ENCODE measurements around the gene GADD45A.

GADD45A gene

DNA sequence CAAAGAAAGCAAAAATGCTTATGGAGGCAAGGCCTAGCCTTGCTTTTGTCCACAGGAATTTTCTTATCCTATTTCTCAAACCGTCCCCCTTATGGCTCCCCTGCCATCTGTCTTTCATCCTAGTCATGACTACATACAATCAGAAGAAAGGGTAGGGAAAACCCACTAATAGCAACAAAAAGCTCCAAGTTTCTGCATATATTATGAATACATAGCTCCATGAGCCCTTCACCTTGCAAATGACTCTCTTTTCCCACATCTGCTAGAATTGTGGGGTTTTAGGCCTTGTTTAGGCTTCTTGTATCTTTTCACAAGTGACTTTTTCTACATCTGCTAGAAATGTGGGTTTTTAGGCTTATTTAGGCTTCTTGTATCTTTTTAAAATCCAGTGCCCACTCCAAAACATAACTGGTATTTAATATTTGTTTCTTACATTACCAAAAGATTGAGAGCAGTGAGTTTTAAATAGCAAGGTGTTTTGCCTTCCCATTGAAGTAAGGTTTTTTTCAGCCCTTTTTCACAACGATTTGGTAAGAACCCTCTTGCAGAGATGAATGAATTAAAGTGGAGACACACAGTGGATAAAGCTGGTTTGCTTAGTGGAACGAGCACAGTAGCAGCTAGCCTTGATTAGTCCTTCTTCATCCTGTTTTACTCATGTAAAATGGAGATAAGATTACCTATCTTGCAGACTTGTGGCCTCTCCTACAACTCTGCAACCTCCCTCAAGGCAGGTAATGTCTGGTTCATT is 4.4 kb downstream of the GADD45A start:
- no peak for DNase-seq (ENCODE audit: low read depth)

DNA sequence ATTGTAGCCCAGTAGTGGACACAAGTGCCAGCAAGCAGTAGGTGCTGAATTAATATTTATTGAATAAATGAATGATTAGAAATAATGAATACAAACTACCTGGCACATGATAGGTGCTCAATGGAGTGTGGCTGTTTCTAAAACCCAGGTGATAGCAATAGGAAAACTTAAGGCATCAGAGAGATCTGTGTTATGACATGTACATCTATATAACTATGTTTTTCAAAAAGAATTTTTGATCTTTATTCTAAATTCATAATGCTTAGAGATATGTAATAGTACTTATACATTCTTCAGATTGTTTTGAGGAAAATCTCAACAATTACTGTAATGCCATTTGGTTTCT is 5.0 kb downstream of the GADD45A start:
- no peak for DNase-seq (ENCODE audit: low read depth)

DNA sequence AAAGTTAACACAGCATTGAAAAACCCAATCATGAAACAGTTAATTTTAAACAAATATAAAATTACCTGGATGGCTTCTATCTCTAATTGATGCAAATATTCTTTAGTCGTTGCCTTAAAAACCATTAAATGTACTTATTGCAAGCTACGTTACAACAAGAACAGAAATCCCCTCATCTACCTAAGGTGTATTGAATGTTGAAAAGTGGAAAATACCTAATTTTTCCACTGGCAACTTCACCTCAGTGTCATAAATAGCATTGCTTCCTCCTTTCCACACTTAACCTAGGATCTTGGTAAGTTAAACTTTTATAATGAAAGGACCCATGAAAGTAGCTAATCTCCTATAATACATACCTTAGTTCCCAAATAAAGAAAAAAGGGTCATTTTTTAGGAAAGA is 5.4 kb downstream of the GADD45A start:
- DNase-seq (ENCODE audit: low read depth), result no peak

DNA sequence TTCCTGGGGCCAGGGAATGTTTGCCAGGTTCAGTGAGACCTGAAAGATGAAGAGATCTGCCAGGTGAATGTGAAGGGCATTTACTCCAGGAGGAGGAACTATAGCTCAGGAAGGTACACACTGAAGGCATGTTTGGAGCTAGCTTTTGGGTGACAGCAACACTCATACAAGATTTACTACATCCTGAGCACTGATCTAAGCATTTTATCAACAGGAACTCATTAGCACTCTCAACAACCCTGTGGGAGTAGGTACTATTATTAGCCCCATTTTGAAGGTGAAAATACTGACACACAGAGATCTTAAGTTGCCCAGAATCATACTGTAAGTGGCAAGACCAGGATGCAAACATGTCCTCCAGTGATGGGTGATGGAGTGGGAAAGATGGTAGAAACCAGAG is 6.7 kb downstream of the GADD45A start:
- no peak for DNase-seq (ENCODE audit: low read depth)

DNA sequence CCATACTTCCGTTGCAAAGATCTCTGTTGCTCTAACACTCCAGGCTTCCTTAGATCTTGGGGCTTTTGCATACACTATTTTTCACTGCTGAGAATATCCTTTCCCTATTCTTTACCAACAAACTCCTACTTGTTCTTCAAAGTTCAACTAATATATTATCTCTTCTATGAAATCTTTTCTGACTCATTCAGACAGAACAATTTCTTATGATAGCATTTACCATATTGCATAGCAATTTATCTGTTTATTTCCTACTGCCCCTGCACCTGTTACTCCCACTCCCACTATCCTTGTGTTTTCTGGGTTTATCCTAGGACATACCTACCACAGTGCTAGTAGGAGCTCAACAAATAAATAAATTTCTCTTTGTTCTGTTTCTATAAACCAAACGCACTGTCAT is 11.0 kb downstream of the GADD45A start:
- DNase-seq (ENCODE audit: low read depth), result no peak

DNA sequence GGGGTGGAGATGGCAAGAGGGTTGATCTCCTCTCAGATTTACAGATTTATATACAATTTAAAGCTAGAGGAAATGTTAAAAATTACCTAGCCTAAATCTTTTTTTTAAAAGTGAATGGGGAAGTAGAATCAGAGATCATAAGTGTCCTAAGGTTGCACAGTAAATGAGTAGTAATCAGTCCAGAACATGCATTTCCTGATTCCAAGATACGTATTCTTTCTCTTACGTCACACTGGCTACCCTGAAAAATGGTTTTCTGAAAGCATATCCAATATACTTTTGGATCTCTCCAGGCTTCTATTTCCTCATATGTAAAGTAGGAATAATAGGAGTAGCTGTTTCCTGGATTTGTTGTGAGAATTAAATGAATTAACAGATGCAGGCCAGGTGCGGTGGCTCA is 11.7 kb downstream of the GADD45A start:
- no peak for DNase-seq (ENCODE audit: low read depth)

DNA sequence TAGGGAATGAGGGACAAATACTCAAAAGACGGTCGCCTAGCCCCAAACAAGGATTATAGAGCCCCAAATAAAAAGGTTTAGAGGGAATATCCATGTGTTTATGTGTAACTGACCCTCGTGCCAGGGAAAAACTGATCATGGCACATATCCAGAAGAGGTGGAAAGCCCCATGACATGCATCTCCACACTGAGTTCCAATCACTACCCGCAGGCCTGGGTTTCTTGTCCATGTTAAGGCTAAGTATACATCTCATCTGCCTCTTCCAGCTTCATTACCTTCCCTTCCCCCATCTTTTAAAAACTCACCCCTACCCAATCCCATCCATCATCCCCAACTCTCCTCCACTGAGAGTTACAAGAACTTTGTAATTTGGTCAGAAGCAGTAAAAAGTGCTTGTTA is 15.2 kb downstream of the GADD45A start:
- DNase-seq (ENCODE audit: low read depth), result no peak

DNA sequence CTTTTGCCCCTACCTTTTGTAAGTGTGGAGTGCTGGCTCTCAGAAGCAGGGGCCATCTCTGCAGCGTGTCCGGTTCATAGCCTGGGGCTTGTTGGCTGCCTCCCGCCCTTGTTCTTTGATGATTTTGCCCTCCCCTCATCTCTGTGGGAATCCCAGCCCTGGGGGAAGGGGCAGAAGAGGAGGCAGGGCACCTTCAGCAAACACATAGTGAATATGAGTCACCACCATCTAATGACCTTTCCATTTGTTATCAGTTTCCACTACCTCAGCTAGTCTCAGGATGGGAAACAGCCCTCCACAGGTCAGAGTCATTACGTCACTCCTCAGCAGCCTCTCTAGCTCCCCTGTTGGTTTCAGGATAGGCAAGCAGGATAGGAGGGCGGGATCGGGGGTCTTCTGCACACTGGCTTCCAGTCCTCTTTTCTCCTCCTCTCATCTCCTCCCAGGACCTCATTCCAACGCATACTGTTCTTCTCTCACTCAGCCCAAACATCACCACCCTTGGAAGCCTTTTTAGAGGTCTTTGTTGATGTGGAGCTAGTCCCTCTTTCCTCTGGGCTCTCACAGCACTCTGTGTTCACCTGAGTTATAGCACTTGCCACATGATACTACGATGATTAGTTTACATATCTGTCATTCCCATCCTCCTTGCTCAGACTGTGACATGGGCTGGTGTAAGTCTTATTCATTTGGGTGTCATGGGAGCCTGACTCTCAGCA is 15.8 kb downstream of the GADD45A start:
- DNase-seq (ENCODE audit: low read depth), result no peak

DNA sequence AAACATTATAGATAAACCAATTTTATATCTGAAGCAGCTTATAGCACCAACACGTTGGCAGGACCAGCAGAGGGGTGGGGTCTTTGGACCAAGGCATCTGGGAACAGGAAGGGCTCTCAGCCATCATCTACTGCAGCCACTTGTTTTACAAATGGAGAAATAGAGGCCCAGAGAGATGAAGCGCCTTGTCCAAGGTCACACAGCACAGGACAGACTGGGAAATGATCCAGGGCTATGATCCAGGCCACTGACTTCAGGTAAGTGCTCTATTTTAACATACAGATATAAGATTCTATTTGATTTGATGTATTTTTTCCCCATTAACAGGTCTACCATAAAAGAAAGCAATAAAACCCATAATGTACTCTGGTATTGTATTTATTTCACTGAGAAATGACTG is 16.9 kb downstream of the GADD45A start:
- DNase-seq (ENCODE audit: low read depth), result no peak

DNA sequence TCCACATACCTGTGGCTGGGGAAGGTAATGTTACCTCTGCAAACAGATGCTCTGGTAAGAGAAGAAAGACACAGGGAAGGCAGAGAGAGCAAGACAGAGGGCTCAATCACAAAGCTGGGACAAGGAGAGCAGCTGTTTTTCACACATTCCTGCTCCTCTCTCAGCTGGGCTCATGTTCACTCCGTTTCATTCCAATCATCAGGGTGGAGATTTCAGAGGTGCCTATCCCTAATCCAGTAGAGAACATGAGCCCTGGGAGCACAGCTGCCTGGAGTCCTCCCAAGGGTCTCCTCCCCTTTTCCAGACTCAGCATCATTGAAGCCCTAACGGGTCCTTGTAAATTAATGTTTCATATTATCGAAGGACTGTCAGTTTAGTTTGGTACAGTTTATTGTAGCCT is 19.4 kb downstream of the GADD45A start:
- DNase-seq (ENCODE audit: low read depth), result no peak

DNA sequence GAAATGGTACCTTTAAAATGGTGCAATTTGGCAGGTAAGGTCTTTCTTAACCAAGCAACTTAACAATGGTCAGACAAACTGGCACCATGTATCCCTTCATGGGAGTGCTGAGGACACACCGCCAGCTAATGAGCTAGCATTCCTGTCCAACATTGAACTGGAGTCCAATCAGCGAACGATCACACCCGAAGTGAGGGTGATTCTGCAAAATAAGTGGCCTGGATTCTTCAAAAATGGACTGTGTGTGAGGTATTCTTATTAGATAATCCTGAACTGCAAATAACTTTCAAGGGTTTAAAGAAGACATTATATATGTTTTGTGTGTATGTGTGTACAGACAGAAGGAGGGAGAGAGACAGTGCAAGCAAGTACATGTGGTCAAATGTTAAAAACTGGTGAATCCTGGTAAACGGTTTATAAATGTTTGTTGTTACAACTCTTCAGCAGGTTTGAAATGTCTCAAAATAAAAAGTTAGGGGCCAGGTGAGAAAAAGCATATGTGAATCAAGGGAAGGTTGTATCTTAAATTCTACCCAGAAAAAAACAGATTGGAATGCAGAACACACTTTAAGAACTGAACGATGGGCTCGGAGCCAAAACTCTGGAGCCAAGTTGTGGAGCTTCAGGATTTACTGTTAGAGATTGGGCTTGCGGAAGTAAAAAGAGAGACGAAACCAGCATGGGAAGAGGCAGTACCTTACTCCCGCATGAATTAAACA is 20.9 kb downstream of the GADD45A start:
- no peak for DNase-seq (ENCODE audit: low read depth)

DNA sequence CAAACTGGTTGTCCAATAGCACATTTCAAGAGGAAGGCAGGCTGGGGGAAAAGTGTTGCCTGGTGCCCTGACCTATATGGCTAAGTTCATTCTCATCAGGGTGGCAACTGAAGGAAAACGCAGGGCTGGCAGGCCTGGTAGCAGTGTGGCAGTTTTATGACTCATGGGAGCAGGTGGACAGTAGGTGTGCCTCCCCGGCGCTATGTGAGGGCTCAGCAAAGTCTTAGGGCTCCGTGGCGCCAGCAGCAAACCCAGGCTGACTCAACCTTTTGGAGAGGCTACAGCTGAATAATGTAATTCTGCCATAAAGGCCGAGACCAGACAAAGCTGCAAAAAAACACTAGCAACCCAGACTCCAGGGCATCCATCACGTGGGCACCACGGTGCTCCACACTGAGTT is 23.6 kb downstream of the GADD45A start:
- DNase-seq (ENCODE audit: low read depth), result no peak

DNA sequence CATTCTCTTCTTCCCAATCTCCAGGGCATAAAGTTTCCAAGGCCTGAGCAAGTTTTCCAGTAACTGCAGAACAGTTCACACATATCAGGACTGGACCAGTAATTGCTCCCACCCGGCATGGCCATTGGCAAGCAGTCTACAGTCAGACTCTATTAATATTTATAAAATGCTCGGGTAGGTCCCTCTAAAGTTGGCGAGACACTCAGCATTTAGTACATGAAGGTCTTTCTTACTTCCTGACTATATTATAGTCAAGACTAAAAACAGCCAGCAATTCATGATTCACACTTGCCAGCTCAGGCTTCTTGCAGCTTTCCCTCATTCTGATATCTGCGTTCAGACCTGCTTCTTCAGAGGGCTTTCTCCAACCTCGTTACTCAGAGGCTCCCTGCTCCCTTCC is 25.4 kb downstream of the GADD45A start:
- DNase-seq (ENCODE audit: low read depth), result no peak

DNA sequence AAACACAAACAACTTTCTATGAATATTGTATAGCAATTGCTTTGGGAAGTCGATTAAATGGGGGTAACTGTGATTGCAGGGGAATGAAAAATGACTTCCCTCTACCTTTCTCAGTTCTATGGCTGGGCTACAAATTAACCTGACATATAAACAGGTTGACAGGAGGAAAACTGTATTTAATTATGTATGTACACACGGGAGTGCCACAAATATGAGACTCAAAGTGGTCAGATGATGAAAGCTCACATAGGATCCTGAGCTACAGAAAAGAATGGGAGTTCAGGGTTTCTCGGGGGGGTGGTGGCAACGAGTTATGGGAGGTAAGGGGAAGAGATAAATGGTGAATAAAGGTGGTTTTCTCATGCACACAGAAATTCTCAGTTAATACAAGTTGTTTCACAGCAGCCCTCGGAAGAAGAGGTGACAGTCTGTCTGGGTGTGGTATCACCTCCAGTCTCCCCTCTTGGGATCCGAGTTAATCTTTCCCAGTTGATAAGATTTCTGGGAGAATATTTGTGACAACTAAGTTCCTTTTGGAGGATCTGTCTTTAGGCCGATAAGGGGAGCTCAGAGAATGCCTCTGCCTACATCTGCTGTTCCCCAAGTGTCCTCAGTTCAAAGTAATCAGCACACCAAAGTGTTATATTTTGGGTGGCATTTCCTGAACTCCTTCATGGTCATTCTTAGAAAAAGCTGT is 26.3 kb downstream of the GADD45A start:
- no peak for DNase-seq (ENCODE audit: low read depth)

DNA sequence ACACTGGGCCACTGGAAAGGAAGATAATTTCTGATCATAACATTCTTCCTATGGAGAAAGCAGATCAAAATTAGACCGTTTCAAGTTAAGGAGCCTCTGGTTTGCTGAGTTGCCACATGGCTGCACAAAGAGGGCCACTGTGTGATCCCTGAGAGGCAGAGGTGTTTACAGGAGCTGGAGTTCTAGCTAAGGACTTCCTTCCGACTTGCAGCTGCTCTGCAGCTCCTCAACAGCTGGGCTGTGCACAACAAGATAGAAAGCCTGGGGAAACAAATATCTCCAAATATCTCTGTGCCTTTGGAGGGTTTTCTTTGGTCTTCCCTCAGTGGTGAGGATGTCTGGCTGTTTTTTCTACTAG is 26.8 kb downstream of the GADD45A start:
- DNase-seq (ENCODE audit: low read depth), result no peak

DNA sequence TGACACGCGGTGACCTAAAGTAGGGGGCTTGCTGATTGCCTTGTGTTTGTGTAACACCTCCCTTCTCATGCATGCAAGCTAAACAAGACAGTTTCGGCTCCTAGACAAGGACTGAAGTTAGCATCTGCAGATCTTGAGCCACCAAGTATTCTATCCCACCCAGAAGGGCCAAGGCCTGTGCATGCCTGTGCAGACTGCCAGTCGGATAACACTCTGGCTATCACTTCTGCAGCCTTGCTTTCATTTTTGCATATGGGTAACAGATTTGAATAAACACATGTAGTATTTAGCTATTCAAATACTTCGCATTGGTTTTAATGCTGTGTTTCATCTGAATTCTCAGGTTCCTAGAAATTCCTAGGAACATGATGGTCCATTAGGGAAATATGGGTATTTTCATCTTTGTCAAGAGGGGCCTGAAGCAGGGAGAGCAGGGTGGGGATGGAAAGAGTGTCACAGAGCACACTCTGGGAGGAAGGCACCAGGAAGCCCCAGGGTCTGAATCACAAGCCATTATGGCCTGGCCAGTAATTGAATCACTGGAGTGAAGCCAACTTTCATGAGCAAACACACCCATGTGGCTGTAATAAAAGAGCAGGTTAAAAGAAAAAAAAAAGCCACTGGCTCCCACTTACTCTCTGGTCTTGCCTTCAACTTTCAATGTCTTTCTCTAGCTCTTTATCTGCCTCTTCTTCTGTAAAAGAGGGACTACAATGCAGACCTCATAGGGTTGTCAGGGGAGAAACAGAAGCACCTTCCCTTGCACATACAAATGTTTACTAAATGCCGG is 28.3 kb downstream of the GADD45A start:
- DNase-seq (ENCODE audit: low read depth), result peak; percentile 69

DNA sequence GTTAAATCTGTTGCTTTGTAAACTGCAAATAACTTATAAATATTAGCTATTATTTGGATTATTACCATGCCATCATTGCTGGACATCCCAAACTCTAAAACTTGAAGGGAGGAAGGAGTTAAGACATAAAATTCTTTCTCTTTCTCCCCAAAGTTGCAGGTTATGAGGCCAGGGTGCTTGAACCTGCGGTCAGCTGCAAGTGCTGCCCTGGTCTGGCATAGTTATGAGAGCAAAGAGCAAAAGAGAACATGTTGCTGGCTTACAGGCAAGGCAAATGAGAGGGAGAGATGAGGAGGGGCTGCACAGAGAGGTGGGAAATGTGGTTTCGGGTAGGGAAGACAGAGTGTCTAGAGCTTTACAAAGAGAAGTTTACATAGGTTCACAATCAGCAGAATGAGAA is 30.8 kb downstream of the GADD45A start:
- no peak for DNase-seq (ENCODE audit: low read depth)

DNA sequence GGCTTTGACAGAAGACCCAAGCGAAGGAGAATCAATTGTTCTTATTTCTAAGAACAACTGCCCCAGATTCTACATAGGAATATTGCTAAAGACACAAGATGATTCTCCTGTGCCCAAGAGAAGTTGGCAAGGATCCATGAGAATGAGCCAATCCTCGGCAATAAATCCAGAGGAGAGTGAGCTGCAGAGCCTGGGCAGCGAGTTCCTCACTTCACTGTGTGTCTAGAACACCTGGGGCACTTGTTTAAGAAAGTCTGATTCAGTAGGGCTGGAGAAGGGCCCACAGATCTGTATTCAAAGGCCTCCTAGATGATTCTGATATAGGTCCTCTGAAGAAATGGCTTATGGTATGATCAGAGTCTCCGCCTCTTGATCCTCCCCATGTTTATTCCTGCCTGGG is 31.8 kb downstream of the GADD45A start:
- no peak for DNase-seq (ENCODE audit: low read depth)

DNA sequence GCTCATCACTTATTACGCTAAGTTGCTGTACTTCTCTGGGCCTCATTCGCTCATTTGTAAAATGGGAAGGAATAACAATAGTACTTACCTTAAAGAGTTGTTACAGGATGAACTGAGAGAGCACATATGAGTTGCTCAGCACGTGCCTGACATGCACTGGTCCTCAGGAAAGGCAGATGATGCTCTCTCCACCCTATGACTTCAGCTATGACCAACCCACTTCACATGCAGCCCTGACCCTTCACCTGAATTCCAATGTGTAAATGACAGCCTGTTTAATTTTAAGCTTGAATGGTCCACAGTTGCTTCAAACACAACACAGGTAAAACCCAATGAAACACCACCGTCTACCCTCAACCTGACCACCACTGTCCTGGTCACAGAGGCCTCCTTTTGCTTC is 32.9 kb downstream of the GADD45A start:
- no peak for DNase-seq (ENCODE audit: low read depth)

DNA sequence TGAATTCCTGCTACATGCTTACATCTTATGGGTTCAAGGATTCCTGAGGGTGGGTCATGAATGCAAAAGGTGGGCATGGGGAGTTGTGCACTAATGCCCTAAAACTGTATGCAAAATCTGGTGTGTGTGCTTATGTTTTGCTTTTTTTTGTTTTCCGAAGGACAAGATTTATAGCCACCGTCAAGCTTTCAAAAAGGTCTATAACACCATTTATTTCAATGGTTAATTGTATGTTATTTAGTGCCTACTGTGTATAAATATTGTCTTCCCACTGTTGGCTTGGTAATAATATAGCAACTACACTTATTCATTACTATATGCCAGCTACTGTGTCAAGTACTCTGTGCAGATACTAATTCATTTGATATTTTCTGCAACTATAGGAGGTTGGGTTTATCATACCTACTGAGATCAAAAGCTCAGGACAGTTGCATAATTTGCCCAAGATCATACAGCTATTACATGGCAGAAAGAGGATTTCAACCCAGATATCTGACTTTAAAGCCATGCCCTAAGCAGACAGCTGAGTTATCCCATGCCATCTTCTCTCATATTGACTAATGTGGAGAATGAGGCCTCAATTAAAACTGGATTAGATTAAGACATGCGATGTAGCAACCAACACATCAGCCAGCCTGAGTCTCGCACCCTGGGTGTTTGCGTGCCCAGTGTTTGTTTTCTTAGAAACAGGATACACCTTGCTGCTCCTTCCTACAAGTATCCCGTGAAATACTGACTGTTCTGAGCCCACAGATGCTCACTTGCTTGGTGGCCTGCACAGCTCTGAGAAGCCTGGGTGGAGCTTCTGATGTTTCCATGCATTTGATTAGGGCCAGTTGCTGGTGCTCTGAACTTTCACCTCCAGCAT is 34.6 kb downstream of the GADD45A start:
- DNase-seq (ENCODE audit: low read depth), result no peak

DNA sequence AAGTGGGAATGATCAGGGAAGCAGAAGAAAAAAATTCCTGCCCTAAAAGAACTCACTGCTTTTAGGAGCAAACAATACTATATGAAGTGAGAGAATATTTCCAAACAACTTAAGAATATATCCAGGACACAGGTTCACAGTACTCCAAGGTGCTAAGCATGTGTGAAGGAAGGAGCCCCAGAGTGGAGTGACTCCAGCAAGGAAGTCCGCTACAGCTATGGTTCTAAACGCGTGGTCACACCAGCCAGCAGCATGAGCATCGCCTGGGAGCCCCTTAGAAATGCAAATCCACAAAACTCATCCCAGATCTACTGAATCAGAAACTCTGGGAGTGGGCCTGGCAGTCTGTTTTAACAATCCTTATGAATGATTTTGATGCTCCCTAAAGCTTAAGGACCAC is 36.1 kb downstream of the GADD45A start:
- no peak for DNase-seq (ENCODE audit: low read depth)

All from HS-27A (cell line).